Thoracic aorta (tissue), 2 donors: Measurements from ENCODE around the gene KIF1A. TPM values are rescaled to one million over a fixed set of nuclear protein-coding genes. Genes with fewer than 3 reads are reported as not detected.

ENCODE experiments used
- ATAC-seq: fragments of 150-250 bp; one replicate; pipeline ENCODE4 v1.8.0; 2017; ENCODE audit warnings: low read depth; ENCODE audit not compliant: insufficient number of reproducible peaks, low FRiP score
- DNase-seq: peaks from one replicate; pipeline ENCODE4 v3.0.0-alpha.2; 2020; ENCODE audit warnings: low spot score
- H3K27ac ChIP-seq, 2 donors: fragments of 200-600 bp; sonication (generic); 1 replicate in 1 of 2; 2 replicates in 1 of 2; pipeline ENCODE4 v1.5.1; 2016; ENCODE audit warnings: mild to moderate bottlenecking in 2 of 2, moderate library complexity in 2 of 2
- H3K27me3 ChIP-seq: fragments of 200-600 bp; sonication (generic); replicated peaks from 2 replicates; pipeline ENCODE4 v1.6.0; 2016; ENCODE audit warnings: mild to moderate bottlenecking; ENCODE audit not compliant: insufficient read depth
- H3K36me3 ChIP-seq: fragments of 200-600 bp; sonication (generic); one replicate; pipeline ENCODE4 v1.5.1; 2016
- H3K4me1 ChIP-seq, 2 donors: fragments of 200-600 bp; sonication (generic); 1 replicate in 1 of 2; 2 replicates in 1 of 2; pipeline versions ENCODE4 v1.5.1 to v1.6.0; 2016; ENCODE audit warnings: low read depth in 2 of 2, mild to moderate bottlenecking in 1 of 2; ENCODE audit not compliant: control insufficient read depth in 1 of 2
- H3K4me3 ChIP-seq: fragments of 200-600 bp; sonication (generic); 2 replicates; pipeline ENCODE4 v1.5.1; 2016; ENCODE audit warnings: mild to moderate bottlenecking
- H3K9me3 ChIP-seq: fragments of 200-600 bp; sonication (generic); 2 replicates; pipeline ENCODE4 v1.5.1; 2016
- CTCF ChIP-seq: fragments of 200-600 bp; sonication (generic); IDR thresholded peaks from one replicate; pipeline ENCODE4 v1.5.1; 2019; ENCODE audit warnings: antibody characterized with exemption
- total RNA-seq, 2 donors: library from RNA; depleted of rRNA; stranded (reverse); fragments of >200 nt; gene quantifications; one replicate each; pipeline versions ENCODE4 v1.1.0 to v1.2.3, GENCODE V29; 2016

Gene KIF1A
- total RNA-seq, 2 donors from 2014 or later = 0.92 TPM; not detected in 1

DNA sequence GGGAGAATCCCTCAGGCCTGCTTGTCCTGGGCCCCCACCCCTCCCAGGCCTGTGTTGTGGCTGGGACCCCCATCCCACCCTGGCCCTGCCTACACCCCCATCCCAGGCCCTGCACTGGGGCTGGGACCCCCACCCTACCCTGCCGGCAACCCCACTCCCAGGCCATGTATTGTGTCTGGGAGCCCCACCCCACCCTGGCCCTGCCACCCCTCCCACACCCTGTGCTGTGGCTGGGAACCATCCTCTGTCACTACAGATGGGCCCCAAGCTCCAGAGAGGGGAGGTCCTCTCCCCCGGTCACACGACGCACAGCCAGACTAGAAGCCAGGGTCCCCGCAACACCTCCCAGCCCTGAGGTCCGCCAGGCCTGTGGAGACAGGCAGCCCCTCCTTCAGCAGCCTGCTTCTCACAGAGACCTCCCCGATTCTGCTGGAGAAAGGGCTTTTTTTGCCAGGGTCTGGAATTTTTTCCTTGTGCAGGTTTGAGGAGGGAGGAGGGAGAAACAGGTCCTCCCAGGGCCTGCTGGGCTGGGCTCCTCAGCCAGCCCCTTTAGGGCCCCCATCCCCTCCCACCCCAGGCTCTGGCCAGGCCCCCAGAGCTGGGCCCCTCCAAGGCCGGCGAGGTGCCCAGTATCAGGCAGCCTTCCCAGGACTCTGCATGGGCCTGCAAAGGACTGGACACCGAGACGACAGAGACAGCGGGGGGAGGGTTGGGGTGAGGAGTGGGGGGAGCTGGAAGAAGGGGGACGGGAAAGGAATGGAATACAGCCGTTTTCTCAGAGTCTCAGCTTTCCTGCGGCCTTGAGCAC lies 28.0 kb downstream of the KIF1A start:
- no peak for DNase-seq
- no peak for ATAC-seq

DNA sequence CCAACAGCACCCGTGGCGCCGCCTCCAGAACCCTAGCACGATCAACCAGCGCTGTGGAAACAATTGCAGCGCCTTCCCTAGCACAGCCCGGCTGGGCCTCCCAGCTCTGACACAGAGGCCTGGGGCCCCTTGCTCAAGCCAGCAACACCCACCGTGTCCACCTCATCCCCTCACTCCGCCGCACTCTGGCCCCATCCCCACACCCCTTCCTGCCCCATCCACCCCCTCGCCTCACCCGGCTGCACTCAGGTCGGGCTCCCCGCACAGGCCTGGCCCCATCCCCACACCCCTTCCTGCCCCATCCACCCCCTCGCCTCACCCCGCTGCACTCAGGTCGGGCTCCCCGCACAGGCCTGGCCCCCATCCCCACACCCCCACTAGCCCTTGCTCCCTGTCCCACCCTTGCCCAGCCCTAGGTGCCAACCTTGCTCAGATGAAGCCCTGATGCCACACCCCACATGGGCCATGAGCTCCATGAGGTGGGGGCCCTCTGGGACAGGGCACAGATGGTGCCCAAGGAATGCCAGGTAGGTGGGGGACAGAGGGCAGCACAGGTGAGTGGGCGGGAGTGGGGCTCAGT lies 28.7 kb downstream of the KIF1A start:
- no peak for TF ChIP-seq CTCF
- no peak for ATAC-seq
- H3K27ac ChIP-seq = no peak overlapping the region
- no peaks in the 10 kb centered on the region for H3K36me3 ChIP-seq
- H3K4me3 ChIP-seq = no peak overlapping the region
- H3K9me3 ChIP-seq = no peaks in the 10 kb centered on the region
- no peaks in the 10 kb centered on the region for H3K27me3 ChIP-seq
- DNase-seq = no peak
- H3K4me1 ChIP-seq = no peaks in the 10 kb centered on the region

More for the DNA sequence above, 28.0 kb downstream of the KIF1A start:
- H3K4me3 ChIP-seq = no peak overlapping the region
- H3K4me1 ChIP-seq = no peaks in the 10 kb centered on the region
- no peaks in the 10 kb centered on the region for H3K9me3 ChIP-seq
- no peak overlapping the region for H3K27ac ChIP-seq
- no peaks in the 10 kb centered on the region for H3K36me3 ChIP-seq
- no peak for TF ChIP-seq CTCF
- H3K27me3 ChIP-seq = no peaks in the 10 kb centered on the region

GRCh38 chr2:240790370-240791220 lies 29.4 kb downstream of the KIF1A start:
- H3K4me1 ChIP-seq = no peaks in the 10 kb centered on the region
- DNase-seq (no peak), ATAC-seq (no peak)
- no peak for TF ChIP-seq CTCF
- H3K27ac ChIP-seq = no peak overlapping the region
- H3K36me3 ChIP-seq = no peaks in the 10 kb centered on the region
- no peak overlapping the region for H3K4me3 ChIP-seq
- no peaks in the 10 kb centered on the region for H3K9me3 ChIP-seq
- H3K27me3 ChIP-seq = no peaks in the 10 kb centered on the region

DNA sequence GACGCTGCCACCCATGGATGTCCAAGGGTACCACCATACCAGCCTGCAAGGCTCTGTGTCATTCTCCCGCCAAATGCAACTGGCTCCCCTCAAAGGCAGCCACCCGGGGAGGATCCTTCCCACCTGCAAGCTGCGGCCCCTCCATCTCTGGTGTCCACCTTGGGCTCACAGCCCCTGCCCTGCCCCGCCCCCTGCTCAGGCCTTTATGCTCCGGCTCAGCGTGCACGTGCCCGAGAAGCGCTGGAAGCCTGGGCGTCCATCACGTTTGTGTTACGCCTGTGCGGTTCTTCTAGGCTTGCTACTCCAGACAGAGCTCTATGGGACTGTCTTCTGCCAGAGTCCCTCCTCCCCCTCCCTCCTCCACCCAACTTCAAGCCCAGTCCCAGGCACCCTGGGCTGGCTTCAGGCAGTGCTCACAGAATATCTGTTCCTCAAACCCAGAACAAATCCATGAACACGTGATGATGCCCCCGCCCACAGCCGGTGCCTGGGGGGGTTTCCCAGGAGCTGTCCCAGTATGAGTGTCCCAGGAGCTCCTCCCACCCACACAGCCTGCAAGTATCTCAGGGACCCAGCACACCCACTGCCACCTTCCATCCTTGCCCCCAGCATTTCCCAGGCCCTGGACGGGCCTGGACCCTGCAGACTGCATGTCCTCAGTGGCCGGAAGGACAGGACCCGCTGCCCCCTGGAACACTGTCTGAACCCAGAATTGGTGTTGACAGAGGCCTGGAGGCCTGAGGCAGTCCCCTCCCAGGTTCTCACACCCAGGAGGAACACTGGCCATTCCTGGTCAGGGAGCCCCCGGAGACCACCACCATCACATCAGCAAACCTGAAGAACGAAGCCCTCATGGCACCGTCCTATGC lies 30.3 kb downstream of the KIF1A start:
- H3K9me3 ChIP-seq = no peaks in the 10 kb centered on the region
- no peak overlapping the region for H3K27ac ChIP-seq
- TF ChIP-seq CTCF = no peak
- H3K4me3 ChIP-seq = no peak overlapping the region
- no peaks in the 10 kb centered on the region for H3K36me3 ChIP-seq
- no peaks in the 10 kb centered on the region for H3K27me3 ChIP-seq
- DNase-seq = no peak
- ATAC-seq = no peak
- H3K4me1 ChIP-seq = no peaks in the 10 kb centered on the region
